K562 (cell line): ENCODE data around the gene SPATA24. TPM values are rescaled to one million over a fixed set of nuclear protein-coding genes. Genes with fewer than 3 reads are reported as not detected.

ENCODE experiments used
- BMI1 ChIP-seq: fragments of 150-350 bp; IDR thresholded peaks from 2 replicates; pipeline ENCODE4 v1.6.1; 2014; ENCODE audit warnings: low read length
- CXXC5 ChIP-seq: fragments of 250-450 bp; sonication (Bioruptor Pico); IDR thresholded peaks from 2 replicates; pipeline ENCODE4 v1.8.0; 2022; ENCODE audit warnings: inconsistent platforms, mild to moderate bottlenecking, moderate library complexity
- E2F3 ChIP-seq: fragments of 250-450 bp; sonication (Bioruptor Pico); IDR thresholded peaks from 2 replicates; pipeline ENCODE4 v1.4.0; 2020; ENCODE audit warnings: mild to moderate bottlenecking
- MAFF ChIP-seq: IDR thresholded peaks from 2 replicates; pipeline ENCODE4 v1.6.1; 2012; ENCODE audit warnings: low read length, improper control_type of control experiment
- NCOA1 ChIP-seq: fragments of 450-650 bp; IDR thresholded peaks from 2 replicates; pipeline ENCODE4 v1.6.1; 2016; ENCODE audit warnings: low read depth
- RBM39 ChIP-seq: fragments of 200-400 bp; formaldehyde crosslinking; optimal IDR thresholded peaks from 2 replicates; pipeline ENCODE3; 2018; ENCODE audit warnings: low read depth, low read length
- TEAD4 ChIP-seq, 2 experiments: sonication (generic) in 1 of 2; formaldehyde crosslinking in 1 of 2; IDR thresholded peaks; 2 replicates each; pipeline versions ENCODE4 v1.6.1 to v1.8.0; 2012 to 2022; ENCODE audit warnings: borderline replicate concordance in 1 of 2, inconsistent platforms in 1 of 2, low read length in 1 of 2, mild to moderate bottlenecking in 1 of 2, missing genetic modification reagents in 1 of 2
- ZNF830 ChIP-seq: fragments of 250-450 bp; sonication (Bioruptor Pico); IDR thresholded peaks from 2 replicates; pipeline ENCODE4 v1.5.0; 2021; ENCODE audit warnings: mild to moderate bottlenecking
- polyA plus RNA-seq, 8 experiments: library from polyadenylated mRNA; depleted of rRNA in 4 of 8; stranded (reverse) in 5 of 8; unstranded in 3 of 8; fragments of >200 nt; fragmentation: Nextera tagmentation in 2 of 8; fragmentation: Illumina TruSeq in 1 of 8; extraction: Ambion mirVana in 2 of 8; extraction: Trizol in 1 of 8; gene quantifications; 2 replicates each; pipeline versions ENCODE4 v1.2.1 to v1.2.3, GENCODE V29; 2011 to 2014; ENCODE audit warnings: inconsistent platforms in 1 of 8, missing spikeins in 1 of 8
- total RNA-seq, 7 experiments: library from RNA; depleted of rRNA in 6 of 7; stranded (reverse); fragments of >200 nt in 6 of 7; fragmentation: Illumina TruSeq in 2 of 7; extraction: Trizol in 2 of 7; gene quantifications; 2 replicates each; pipeline versions ENCODE4 v1.2.1 to v1.2.3, GENCODE V29; 2011 to 2021; ENCODE audit warnings: low replicate concordance in 1 of 7
- TF ChIP-seq, protein P1 (sequence below): fragments of 250-450 bp; sonication (Bioruptor Pico); IDR thresholded peaks from 2 replicates; pipeline ENCODE4 v1.8.0; 2021; ENCODE audit warnings: mild to moderate bottlenecking, moderate library complexity
- TF ChIP-seq, protein P2 (sequence below): fragments of 250-450 bp; sonication (Bioruptor Pico); IDR thresholded peaks from 2 replicates; pipeline ENCODE4 v1.5.0; 2020; ENCODE audit warnings: mild to moderate bottlenecking, borderline replicate concordance
- TF ChIP-seq, protein P3 (sequence below): fragments of 450-650 bp; IDR thresholded peaks from 2 replicates; pipeline ENCODE4 v1.6.1; 2016; ENCODE audit warnings: borderline replicate concordance
- TF ChIP-seq, protein P4 (sequence below): sonication (generic); formaldehyde crosslinking; IDR thresholded peaks from 2 replicates; pipeline ENCODE4 v1.8.0; 2022; ENCODE audit warnings: mild to moderate bottlenecking, missing genetic modification reagents
- TF ChIP-seq, protein P5 (sequence below): fragments of 250-450 bp; sonication (Bioruptor Pico); IDR thresholded peaks from 2 replicates; pipeline ENCODE4 v1.6.1; 2021; ENCODE audit warnings: mild to moderate bottlenecking
- TF ChIP-seq, protein P6 (sequence below): conservative IDR thresholded peaks from 2 replicates; pipeline ENCODE4 v1.6.1; 2011; ENCODE audit warnings: low read depth, mild to moderate bottlenecking, low read length; ENCODE audit not compliant: control insufficient read depth
- TF ChIP-seq, protein P7 (sequence below): fragments of 250-450 bp; sonication (Bioruptor Pico); IDR thresholded peaks from 2 replicates; pipeline ENCODE4 v1.8.0; 2022; ENCODE audit warnings: inconsistent platforms, mild to moderate bottlenecking, moderate library complexity, borderline replicate concordance

Gene SPATA24
- total and polyA plus RNA-seq, 9 of the 15 experiments (the other 6 are each of a cell fraction or from before 2014, with no cell fraction given): 4.1 to 12.6 (median 8.0) TPM

DNA sequence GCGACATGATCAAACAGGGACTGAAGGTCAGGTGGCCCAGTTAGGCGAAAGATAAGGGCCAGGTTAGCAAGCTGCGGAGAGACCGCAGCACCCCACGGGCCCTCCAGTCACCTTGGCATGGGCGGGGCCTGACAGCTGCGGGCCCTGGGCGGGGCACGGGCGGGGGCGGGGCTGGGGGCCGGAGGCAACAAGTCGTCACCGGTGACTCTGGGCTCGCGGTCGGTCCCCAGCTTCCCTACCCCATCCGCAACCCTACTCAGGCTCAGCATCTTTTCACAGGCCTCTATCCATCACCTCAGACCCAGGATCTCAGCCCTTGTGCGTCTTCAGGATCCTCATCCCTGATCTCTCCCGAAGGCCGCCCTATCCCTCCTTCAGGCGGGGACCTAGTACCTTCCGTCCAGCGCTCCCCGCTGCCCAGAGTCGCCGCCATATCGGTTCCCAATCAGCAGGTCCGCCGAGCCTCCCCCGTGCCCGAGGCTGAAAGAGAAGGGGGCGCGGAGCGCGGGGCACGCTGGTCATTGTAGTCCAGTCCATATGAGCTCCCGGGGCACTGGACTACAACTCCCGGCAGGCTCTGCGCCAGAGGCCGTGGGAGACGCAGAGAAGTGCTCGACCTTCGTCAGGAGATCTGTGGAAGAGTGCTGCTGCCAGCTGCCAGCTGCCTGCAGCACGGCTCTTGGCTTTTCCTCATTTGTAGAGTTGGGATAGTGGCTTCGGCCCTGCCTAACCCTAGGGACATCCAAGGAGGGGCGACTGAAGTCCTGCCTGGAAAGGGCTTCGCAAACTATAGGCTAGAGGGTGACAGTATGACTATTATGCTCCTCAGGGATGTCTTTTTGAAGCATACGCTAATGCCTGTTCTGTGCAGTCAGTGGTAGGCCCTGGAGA is 35.4 kb upstream of the SPATA24 start, which contains the start of gene DNAJC18 (continued):
- TF ChIP-seq RBM39: no peak
- TF ChIP-seq MAFF: no peak
- TF ChIP-seq E2F3 (CRISPR knock-in tag): 0 out of 2 replicates have a peak, but pooled peaks have one; percentile 41
- no peak for TF ChIP-seq ZNF830 (CRISPR knock-in tag)
- no peak for TF ChIP-seq TEAD4 (IDR thresholded peaks at IDR 0.05; ENCODE audit: low read length)
- TF ChIP-seq TEAD4 (CRISPR knock-in tag; IDR thresholded peaks at IDR 0.05; ENCODE audit: borderline replicate concordance): no peak
- no peak for TF ChIP-seq NCOA1
- no peak for TF ChIP-seq BMI1
- TF ChIP-seq, protein P1, sequence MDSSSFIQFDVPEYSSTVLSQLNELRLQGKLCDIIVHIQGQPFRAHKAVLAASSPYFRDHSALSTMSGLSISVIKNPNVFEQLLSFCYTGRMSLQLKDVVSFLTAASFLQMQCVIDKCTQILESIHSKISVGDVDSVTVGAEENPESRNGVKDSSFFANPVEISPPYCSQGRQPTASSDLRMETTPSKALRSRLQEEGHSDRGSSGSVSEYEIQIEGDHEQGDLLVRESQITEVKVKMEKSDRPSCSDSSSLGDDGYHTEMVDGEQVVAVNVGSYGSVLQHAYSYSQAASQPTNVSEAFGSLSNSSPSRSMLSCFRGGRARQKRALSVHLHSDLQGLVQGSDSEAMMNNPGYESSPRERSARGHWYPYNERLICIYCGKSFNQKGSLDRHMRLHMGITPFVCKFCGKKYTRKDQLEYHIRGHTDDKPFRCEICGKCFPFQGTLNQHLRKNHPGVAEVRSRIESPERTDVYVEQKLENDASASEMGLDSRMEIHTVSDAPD (CRISPR knock-in tag): no peak
- TF ChIP-seq, protein P2, sequence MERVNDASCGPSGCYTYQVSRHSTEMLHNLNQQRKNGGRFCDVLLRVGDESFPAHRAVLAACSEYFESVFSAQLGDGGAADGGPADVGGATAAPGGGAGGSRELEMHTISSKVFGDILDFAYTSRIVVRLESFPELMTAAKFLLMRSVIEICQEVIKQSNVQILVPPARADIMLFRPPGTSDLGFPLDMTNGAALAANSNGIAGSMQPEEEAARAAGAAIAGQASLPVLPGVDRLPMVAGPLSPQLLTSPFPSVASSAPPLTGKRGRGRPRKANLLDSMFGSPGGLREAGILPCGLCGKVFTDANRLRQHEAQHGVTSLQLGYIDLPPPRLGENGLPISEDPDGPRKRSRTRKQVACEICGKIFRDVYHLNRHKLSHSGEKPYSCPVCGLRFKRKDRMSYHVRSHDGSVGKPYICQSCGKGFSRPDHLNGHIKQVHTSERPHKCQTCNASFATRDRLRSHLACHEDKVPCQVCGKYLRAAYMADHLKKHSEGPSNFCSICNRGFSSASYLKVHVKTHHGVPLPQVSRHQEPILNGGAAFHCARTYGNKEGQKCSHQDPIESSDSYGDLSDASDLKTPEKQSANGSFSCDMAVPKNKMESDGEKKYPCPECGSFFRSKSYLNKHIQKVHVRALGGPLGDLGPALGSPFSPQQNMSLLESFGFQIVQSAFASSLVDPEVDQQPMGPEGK (CRISPR knock-in tag): no peak
- TF ChIP-seq, protein P3, sequence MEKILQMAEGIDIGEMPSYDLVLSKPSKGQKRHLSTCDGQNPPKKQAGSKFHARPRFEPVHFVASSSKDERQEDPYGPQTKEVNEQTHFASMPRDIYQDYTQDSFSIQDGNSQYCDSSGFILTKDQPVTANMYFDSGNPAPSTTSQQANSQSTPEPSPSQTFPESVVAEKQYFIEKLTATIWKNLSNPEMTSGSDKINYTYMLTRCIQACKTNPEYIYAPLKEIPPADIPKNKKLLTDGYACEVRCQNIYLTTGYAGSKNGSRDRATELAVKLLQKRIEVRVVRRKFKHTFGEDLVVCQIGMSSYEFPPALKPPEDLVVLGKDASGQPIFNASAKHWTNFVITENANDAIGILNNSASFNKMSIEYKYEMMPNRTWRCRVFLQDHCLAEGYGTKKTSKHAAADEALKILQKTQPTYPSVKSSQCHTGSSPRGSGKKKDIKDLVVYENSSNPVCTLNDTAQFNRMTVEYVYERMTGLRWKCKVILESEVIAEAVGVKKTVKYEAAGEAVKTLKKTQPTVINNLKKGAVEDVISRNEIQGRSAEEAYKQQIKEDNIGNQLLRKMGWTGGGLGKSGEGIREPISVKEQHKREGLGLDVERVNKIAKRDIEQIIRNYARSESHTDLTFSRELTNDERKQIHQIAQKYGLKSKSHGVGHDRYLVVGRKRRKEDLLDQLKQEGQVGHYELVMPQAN: no peak
- TF ChIP-seq, protein P4, sequence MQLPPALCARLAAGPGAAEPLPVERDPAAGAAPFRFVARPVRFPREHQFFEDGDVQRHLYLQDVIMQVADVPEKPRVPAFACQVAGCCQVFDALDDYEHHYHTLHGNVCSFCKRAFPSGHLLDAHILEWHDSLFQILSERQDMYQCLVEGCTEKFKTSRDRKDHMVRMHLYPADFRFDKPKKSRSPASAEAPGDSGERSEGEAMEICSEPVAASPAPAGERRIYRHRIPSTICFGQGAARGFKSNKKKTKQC: no peak
- TF ChIP-seq, protein P5, sequence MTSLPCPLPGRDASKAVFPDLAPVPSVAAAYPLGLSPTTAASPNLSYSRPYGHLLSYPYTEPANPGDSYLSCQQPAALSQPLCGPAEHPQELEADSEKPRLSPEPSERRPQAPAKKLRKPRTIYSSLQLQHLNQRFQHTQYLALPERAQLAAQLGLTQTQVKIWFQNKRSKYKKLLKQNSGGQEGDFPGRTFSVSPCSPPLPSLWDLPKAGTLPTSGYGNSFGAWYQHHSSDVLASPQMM (CRISPR knock-in tag): no peak
- TF ChIP-seq, protein P6, sequence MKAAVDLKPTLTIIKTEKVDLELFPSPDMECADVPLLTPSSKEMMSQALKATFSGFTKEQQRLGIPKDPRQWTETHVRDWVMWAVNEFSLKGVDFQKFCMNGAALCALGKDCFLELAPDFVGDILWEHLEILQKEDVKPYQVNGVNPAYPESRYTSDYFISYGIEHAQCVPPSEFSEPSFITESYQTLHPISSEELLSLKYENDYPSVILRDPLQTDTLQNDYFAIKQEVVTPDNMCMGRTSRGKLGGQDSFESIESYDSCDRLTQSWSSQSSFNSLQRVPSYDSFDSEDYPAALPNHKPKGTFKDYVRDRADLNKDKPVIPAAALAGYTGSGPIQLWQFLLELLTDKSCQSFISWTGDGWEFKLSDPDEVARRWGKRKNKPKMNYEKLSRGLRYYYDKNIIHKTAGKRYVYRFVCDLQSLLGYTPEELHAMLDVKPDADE: peak; percentile 90
- peak; percentile 74 for TF ChIP-seq CXXC5
- TF ChIP-seq, protein P7, sequence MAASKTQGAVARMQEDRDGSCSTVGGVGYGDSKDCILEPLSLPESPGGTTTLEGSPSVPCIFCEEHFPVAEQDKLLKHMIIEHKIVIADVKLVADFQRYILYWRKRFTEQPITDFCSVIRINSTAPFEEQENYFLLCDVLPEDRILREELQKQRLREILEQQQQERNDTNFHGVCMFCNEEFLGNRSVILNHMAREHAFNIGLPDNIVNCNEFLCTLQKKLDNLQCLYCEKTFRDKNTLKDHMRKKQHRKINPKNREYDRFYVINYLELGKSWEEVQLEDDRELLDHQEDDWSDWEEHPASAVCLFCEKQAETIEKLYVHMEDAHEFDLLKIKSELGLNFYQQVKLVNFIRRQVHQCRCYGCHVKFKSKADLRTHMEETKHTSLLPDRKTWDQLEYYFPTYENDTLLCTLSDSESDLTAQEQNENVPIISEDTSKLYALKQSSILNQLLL (CRISPR knock-in tag): no peak
